A673 (cell line): Measurements from ENCODE around the gene OR10D3. TPM values are rescaled to one million over a fixed set of nuclear protein-coding genes. Genes with fewer than 3 reads are reported as not detected.
A peak's percentile ranks its signal among the peaks of the same experiment; 100 is the strongest.

ENCODE experiments used
- BruUV-seq: library from RNA; stranded (reverse); fragments of 400-500 nt; replicated peaks from 2 replicates; lab custom pipeline; 2021; lab: Mats Ljungman, UMichigan
- CTCF ChIA-PET: fragments of 300-600 bp; sonication (Branson Sonifier 250); formaldehyde crosslinking; loops from one replicate; lab custom pipeline; 2022; ENCODE audit warnings: antibody characterized with exemption; lab: Charles Lee
- POLR2A ChIA-PET: fragments of 300-600 bp; sonication (Branson Sonifier 250); formaldehyde crosslinking; loops from one replicate; lab custom pipeline; 2022; ENCODE audit warnings: antibody characterized with exemption; ENCODE audit not compliant: low non-redundant PET; lab: Charles Lee
- DNase-seq: peaks from one replicate; pipeline ENCODE4 v3.0.0-alpha.2; 2015; ENCODE audit warnings: low spot score
- H3K27ac ChIP-seq: fragments of 200-600 bp; sonication (generic); 2 replicates; pipeline ENCODE4 v1.5.1; 2016; ENCODE audit warnings: mixed run types, low read depth, mild to moderate bottlenecking, mixed read lengths, antibody characterized with exemption, low read length; ENCODE audit not compliant: poor library complexity, severe bottlenecking
- H3K27me3 ChIP-seq: fragments of 200-600 bp; sonication (generic); replicated peaks from 2 replicates; pipeline ENCODE4 v1.6.1; 2017; ENCODE audit warnings: mixed run types, low read depth, mild to moderate bottlenecking, mixed read lengths, antibody characterized with exemption, low read length; ENCODE audit not compliant: insufficient read depth, poor library complexity
- H3K36me3 ChIP-seq: fragments of 200-600 bp; sonication (generic); 2 replicates; pipeline ENCODE4 v1.6.1; 2016; ENCODE audit warnings: mixed run types, mild to moderate bottlenecking, mixed read lengths, antibody characterized with exemption, low read length; ENCODE audit not compliant: insufficient read depth, poor library complexity, severe bottlenecking
- H3K4me1 ChIP-seq: fragments of 200-600 bp; sonication (generic); 2 replicates; pipeline ENCODE4 v1.6.1; 2017; ENCODE audit warnings: mixed run types, mild to moderate bottlenecking, mixed read lengths, antibody characterized with exemption, low read length; ENCODE audit not compliant: insufficient read depth, poor library complexity, severe bottlenecking
- H3K4me3 ChIP-seq: fragments of 200-600 bp; sonication (generic); 2 replicates; pipeline ENCODE4 v1.5.1; 2016; ENCODE audit warnings: low read depth, mixed run types, mild to moderate bottlenecking, mixed read lengths, low read length; ENCODE audit not compliant: poor library complexity, severe bottlenecking
- H3K9me3 ChIP-seq: fragments of 200-600 bp; sonication (generic); 2 replicates; pipeline ENCODE4 v1.6.1; 2016; ENCODE audit warnings: mixed run types, low read depth, mild to moderate bottlenecking, mixed read lengths, antibody characterized with exemption, low read length; ENCODE audit not compliant: poor library complexity, severe bottlenecking
- CTCF ChIP-seq: fragments of 300-800, 200-600 bp; sonication (generic); conservative IDR thresholded peaks from 2 replicates; pipeline ENCODE4 v1.5.1; 2017; ENCODE audit warnings: low read depth, mild to moderate bottlenecking, antibody characterized with exemption, low read length, moderate library complexity, mixed read lengths
- EZH2 ChIP-seq: fragments of 200-600 bp; sonication (generic); IDR thresholded peaks from 2 replicates; pipeline ENCODE4 v1.6.1; 2017; ENCODE audit warnings: borderline replicate concordance, low read depth, mild to moderate bottlenecking, mixed read lengths, antibody characterized with exemption, low read length; ENCODE audit not compliant: poor library complexity, severe bottlenecking
- intact Hi-C: fragments of 100-400 bp; cut with micrococcal nuclease; formaldehyde crosslinking; loops from one replicate; pipeline ENCODE4 v1.10.0; 2022; ENCODE audit not compliant: unreplicated experiment
- total RNA-seq: library from RNA; stranded (reverse); gene quantifications from 2 replicates; pipeline ENCODE4 v1.2.3, GENCODE V29; 2021

OR10D3 gene
- total RNA-seq, 1 experiment from 2014 or later, result not detected

GRCh38 chr11:124172599-124172998 is 10.5 kb upstream of the OR10D3 start:
- CTCF ChIA-PET, result no interaction called here
- no peak overlapping the region for H3K27ac ChIP-seq
- POLR2A ChIA-PET, result interaction anchor here (0.6 kb wide), 1 partner anchor 101 kb away, joined by 3 read pairs; no protein-coding TSS in a partner anchor

GRCh38 chr11:124174001-124174583 is 9.1 kb upstream of the OR10D3 start:
- intact Hi-C loops, result no loop called here
- peak; percentile 77 for DNase-seq
- ChIA-PET CTCF (interaction anchor here (0.6 kb wide), 1 partner anchor 98 kb away, joined by 3 read pairs; no protein-coding TSS in a partner anchor), POLR2A (interaction anchor here (0.6 kb wide), 1 partner anchor 14 kb away, joined by 4 read pairs; no protein-coding TSS in a partner anchor)
- TF ChIP-seq EZH2 (no peak), CTCF (no peak)
- BruUV-seq, result no TSS peak
- H3K4me3 ChIP-seq, result no peak overlapping the region
- no peaks in the 10 kb centered on the region for H3K9me3 ChIP-seq
- H3K27ac ChIP-seq, result no peak overlapping the region
- no peaks in the 10 kb centered on the region for H3K27me3 ChIP-seq
- H3K36me3 ChIP-seq, result no peaks in the 10 kb centered on the region
- peaks cover 8% of the 10 kb centered on the region for H3K4me1 ChIP-seq

More at GRCh38 chr11:124172599-124172998, 10.5 kb upstream of the OR10D3 start:
- no TSS peak for BruUV-seq
- Histone ChIP-seq H3K9me3 (no peaks in the 10 kb centered on the region), H3K4me1 (peaks cover 8% of the 10 kb centered on the region), H3K4me3 (no peak overlapping the region), H3K36me3 (no peaks in the 10 kb centered on the region), H3K27me3 (no peaks in the 10 kb centered on the region)
- intact Hi-C loops, result no loop called here
- no peak for DNase-seq
- TF ChIP-seq CTCF (no peak), EZH2 (no peak)

- ChIA-PET CTCF (no interaction called here), POLR2A (interaction anchor here (0.6 kb wide), 1 partner anchor 241 kb away, joined by 4 read pairs; no protein-coding TSS in a partner anchor)
- Histone ChIP-seq H3K9me3 (no peaks in the 10 kb centered on the region), H3K4me1 (peaks cover 8% of the 10 kb centered on the region), H3K27me3 (no peaks in the 10 kb centered on the region), H3K27ac (no peak overlapping the region), H3K36me3 (no peaks in the 10 kb centered on the region), H3K4me3 (no peak overlapping the region)
- DNase-seq, result no peak
- intact Hi-C loops, result no loop called here
- no TSS peak for BruUV-seq
- no peak for TF ChIP-seq CTCF
- TF ChIP-seq EZH2, result no peak
Observed at GRCh38 chr11:124176925-124177715, 6.0 kb upstream of the OR10D3 start.
